Measurements from ENCODE around the gene DXO. TPM values are rescaled to one million over a fixed set of nuclear protein-coding genes. Genes with fewer than 3 reads are reported as not detected.
"Not testable (repeated sequence)": the region's sequence is repeated elsewhere in the genome, so short reads cannot be mapped to it uniquely, and the experiment has no call there.

The DXO gene
- total RNA-seq: 18.0 TPM

GRCh38 chr6:31971993-31972708 is at the start of gene DXO:
TSS of gene DXO (minus strand) at chr6:31972138. CDS start at chr6:31971675, 463 bp downstream.
- H3K36me3 ChIP-seq: peaks cover 28 to 35% of the 10 kb centered on the region in 2 donors
- H3K4me1 ChIP-seq: peaks cover 10 to 16% of the 10 kb centered on the region in 2 donors
- intact Hi-C loops (cut with DNase I): loop anchor here (1.0 to 10.0 kb wide), 2 partner anchors 13 to 203 kb away; partner anchors contain the start of genes AGPAT1, RNF5 and SKIC2
- H3K27ac ChIP-seq: peak within 1 kb of the TSS; percentile 92 to 99
- H3K4me3 ChIP-seq: peak within 1 kb of the TSS; percentile 78 to 80
- DNase-seq (ENCODE audit: low spot score in 2 of 2): peak; percentile 92 to 99
- TF ChIP-seq CTCF (IDR thresholded peaks at IDR 0.05): no peak
- no peaks in the 10 kb centered on the region for H3K9me3 ChIP-seq
- H3K27me3 ChIP-seq: no peaks in the 10 kb centered on the region

- H3K4me3 ChIP-seq; H3K27ac ChIP-seq; H3K36me3 ChIP-seq; H3K9me3 ChIP-seq; intact Hi-C loops (cut with DNase I); H3K27me3 ChIP-seq; DNase-seq (ENCODE audit: low spot score in 2 of 2); H3K4me1 ChIP-seq: not testable (repeated sequence)
Observed at GRCh38 chr6:32014547-32014946, 42.6 kb upstream of the DXO start, which contains the start of gene C4B. TSS of gene C4B (plus strand) at chr6:32014795. CDS start at chr6:32014846, 51 bp downstream.

- intact Hi-C loops (cut with DNase I): not testable (repeated sequence)
Observed at GRCh38 chr6:32013738-32014137, 41.8 kb upstream of the DXO start.

GRCh38 chr6:32012941-32013617 is 41.1 kb upstream of the DXO start:
- H3K9me3 ChIP-seq; H3K27me3 ChIP-seq; H3K36me3 ChIP-seq; H3K4me1 ChIP-seq; intact Hi-C loops (cut with DNase I); H3K27ac ChIP-seq; H3K4me3 ChIP-seq: not testable (repeated sequence)
- peak in 1 of 2 donors; percentile 57 for DNase-seq (ENCODE audit: low spot score in 2 of 2)

More at GRCh38 chr6:32013738-32014137, 41.8 kb upstream of the DXO start:
- H3K36me3 ChIP-seq; H3K27me3 ChIP-seq; H3K9me3 ChIP-seq; DNase-seq (ENCODE audit: low spot score in 2 of 2); H3K4me1 ChIP-seq; H3K27ac ChIP-seq; H3K4me3 ChIP-seq: not testable (repeated sequence)

- H3K27ac ChIP-seq; H3K4me3 ChIP-seq; H3K9me3 ChIP-seq; H3K36me3 ChIP-seq; H3K4me1 ChIP-seq; H3K27me3 ChIP-seq; intact Hi-C loops (cut with DNase I): not testable (repeated sequence)
- DNase-seq (ENCODE audit: low spot score in 2 of 2): peak in 1 of 2 donors; percentile 34
Observed at GRCh38 chr6:32010856-32011530, 39.1 kb upstream of the DXO start.

- H3K9me3 ChIP-seq; H3K36me3 ChIP-seq; H3K27me3 ChIP-seq; DNase-seq (ENCODE audit: low spot score in 2 of 2); H3K27ac ChIP-seq; H3K4me3 ChIP-seq; H3K4me1 ChIP-seq; intact Hi-C loops (cut with DNase I): not testable (repeated sequence)
Observed at GRCh38 chr6:32009537-32009936, 37.6 kb upstream of the DXO start.

- H3K4me3 ChIP-seq; H3K4me1 ChIP-seq; H3K27me3 ChIP-seq; DNase-seq (ENCODE audit: low spot score in 2 of 2); intact Hi-C loops (cut with DNase I); H3K36me3 ChIP-seq; H3K27ac ChIP-seq; H3K9me3 ChIP-seq: not testable (repeated sequence)
Observed at GRCh38 chr6:32008616-32009015, 36.7 kb upstream of the DXO start.

- H3K4me3 ChIP-seq; H3K27ac ChIP-seq; H3K4me1 ChIP-seq; H3K36me3 ChIP-seq; H3K27me3 ChIP-seq; DNase-seq (ENCODE audit: low spot score in 2 of 2); intact Hi-C loops (cut with DNase I); H3K9me3 ChIP-seq: not testable (repeated sequence)
Observed at GRCh38 chr6:32008037-32008436, 36.1 kb upstream of the DXO start.

- intact Hi-C loops (cut with DNase I); H3K27me3 ChIP-seq; H3K27ac ChIP-seq; H3K4me1 ChIP-seq; H3K36me3 ChIP-seq; H3K9me3 ChIP-seq; H3K4me3 ChIP-seq: not testable (repeated sequence)
- DNase-seq (ENCODE audit: low spot score in 2 of 2): peak in 1 of 2 donors; percentile 55
Observed at GRCh38 chr6:32007086-32007485, 35.1 kb upstream of the DXO start.

- H3K27ac ChIP-seq; intact Hi-C loops (cut with DNase I); H3K4me1 ChIP-seq; H3K4me3 ChIP-seq; H3K27me3 ChIP-seq; H3K36me3 ChIP-seq; H3K9me3 ChIP-seq: not testable (repeated sequence)
- peak in 1 of 2 donors; percentile 15 for DNase-seq (ENCODE audit: low spot score in 2 of 2)
Observed at GRCh38 chr6:32005991-32006529, 34.1 kb upstream of the DXO start.

- H3K27me3 ChIP-seq; H3K4me3 ChIP-seq; H3K27ac ChIP-seq; intact Hi-C loops (cut with DNase I); DNase-seq (ENCODE audit: low spot score in 2 of 2); H3K36me3 ChIP-seq; H3K4me1 ChIP-seq; H3K9me3 ChIP-seq: not testable (repeated sequence)
Observed at GRCh38 chr6:32005538-32005880, 33.6 kb upstream of the DXO start.

GRCh38 chr6:32004864-32005537 is 33.1 kb upstream of the DXO start:
- H3K4me3 ChIP-seq; H3K4me1 ChIP-seq; intact Hi-C loops (cut with DNase I); H3K9me3 ChIP-seq; H3K36me3 ChIP-seq; H3K27me3 ChIP-seq; DNase-seq (ENCODE audit: low spot score in 2 of 2); H3K27ac ChIP-seq: not testable (repeated sequence)

Data from ascending aorta (tissue), 2 donors.